SKM-1 (cell line): ENCODE measurements around the gene OR2S2.
A peak's percentile ranks its signal among the peaks of the same experiment; 100 is the strongest.
"Not testable (repeated sequence)": the region's sequence is repeated elsewhere in the genome, so short reads cannot be mapped to it uniquely, and the experiment has no call there.

ENCODE experiments used
- DNase-seq: peaks from one replicate; lab custom pipeline; 2025; ENCODE audit not compliant: unreplicated experiment; lab: John Stamatoyannopoulos, UW

The OR2S2 gene

DNA sequence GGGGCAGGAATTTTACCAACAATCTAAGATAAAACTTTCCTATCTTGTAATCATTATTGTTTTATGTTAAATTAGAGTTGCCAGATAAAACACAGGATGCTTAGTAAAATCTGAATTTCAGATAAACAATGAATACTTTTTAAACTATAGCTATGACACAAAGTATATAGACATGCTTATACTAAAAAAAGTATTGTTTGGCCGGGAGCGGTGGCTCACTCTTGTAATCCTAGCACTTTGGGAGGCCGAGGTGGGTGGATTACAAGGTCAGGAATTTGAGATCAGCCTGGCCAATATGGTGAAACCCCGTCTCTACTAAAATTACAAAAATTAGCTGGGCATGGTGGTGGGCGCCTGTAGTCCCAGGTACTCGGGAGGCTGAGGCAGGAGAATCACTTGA, 23.9 kb downstream of the OR2S2 start:
- DNase-seq, result not testable (repeated sequence)

DNA sequence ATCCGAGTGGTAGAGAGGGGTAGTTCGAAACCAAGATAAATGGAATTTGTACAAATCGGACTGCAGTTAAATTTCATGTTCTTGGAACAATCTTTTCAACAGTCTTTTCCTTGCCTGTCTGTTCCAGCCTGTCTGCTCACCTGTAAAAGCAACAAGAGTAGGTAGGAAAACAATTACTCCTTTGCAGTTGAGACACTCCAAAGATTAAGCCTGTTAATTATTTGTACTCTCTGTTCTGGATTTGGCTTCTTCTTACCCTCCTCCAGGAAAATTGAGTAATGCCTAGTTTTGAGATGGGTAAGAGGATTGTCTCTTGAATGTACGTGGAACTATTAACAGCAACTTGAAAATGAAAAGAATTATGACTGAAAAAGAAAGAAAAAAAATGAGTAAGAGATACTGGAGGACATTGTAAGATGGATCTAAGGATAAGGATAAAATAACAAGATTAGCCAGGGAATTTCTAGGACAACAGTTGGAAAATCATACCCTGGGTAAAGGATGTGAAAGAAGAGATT, 24.3 kb downstream of the OR2S2 start:
- no peak for DNase-seq

DNA sequence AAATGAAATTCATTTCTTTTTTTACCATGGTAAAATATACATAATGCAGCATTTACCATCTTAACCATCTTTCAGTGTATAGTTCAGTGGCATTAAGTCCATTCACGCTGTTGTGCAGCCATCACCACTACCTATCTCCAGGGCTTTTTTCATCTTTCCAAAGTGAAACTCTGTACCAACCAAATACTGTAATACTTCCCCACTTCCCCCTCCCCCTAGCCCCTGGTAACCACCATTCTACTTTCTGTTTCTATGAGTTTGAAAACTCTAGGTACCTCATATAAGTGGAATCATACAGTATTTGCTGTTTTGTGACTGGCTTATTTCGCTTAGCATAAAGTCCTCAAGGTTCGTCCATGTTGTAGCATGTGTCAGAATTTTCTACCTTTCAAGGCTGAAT, 25.2 kb downstream of the OR2S2 start:
- DNase-seq, result no peak

DNA sequence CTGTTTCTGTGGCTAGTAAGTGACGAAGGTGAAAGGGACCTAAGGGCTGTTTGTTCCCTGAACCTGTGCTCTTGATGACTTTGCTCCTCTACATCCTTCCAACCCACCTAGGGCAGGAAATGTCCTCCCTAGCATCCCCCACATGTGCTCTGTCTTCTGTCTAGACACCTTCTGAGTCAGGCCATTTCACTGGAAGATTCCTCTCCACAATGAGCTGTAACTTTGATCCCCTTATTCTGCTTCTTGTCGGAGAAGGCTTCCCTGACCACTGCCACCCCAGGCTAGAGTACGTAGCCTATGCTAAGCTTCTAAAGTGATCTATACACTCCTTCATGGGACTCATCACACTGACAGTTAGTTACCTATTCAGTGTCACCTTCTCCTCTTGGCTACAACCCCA, 27.0 kb downstream of the OR2S2 start:
- DNase-seq, result no peak

DNA sequence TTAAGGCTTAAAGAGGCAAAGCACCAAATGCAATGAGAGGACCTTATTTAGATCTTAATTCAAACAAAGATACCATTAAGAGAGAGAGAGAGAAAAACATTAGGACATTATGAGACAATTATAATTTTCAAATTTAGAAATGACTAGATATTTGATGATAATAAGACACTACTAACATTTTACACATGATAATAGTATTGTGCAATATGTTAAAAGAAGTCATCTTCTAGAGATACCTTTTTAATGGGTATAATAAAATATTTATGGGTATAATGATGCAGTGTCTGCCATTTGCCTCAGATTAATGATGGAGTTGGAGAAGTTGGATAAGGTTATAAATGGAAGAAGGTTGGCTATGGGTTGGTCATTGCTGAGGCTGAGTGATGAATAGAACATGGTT, 27.4 kb downstream of the OR2S2 start:
- DNase-seq, result no peak

DNA sequence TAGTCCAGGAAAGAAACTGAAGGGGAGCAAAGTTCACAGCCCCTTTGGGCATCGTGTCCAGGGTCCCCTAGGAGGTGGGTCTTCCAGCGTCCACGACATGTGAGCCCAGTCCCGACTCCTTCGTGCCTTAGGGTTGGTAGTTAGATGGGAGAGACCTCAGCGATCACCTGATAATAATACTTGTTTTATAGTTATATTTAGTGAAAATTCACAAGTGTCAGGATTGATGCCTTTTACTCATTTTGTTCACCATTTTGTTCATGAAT, 28.6 kb downstream of the OR2S2 start:
- no peak for DNase-seq

DNA sequence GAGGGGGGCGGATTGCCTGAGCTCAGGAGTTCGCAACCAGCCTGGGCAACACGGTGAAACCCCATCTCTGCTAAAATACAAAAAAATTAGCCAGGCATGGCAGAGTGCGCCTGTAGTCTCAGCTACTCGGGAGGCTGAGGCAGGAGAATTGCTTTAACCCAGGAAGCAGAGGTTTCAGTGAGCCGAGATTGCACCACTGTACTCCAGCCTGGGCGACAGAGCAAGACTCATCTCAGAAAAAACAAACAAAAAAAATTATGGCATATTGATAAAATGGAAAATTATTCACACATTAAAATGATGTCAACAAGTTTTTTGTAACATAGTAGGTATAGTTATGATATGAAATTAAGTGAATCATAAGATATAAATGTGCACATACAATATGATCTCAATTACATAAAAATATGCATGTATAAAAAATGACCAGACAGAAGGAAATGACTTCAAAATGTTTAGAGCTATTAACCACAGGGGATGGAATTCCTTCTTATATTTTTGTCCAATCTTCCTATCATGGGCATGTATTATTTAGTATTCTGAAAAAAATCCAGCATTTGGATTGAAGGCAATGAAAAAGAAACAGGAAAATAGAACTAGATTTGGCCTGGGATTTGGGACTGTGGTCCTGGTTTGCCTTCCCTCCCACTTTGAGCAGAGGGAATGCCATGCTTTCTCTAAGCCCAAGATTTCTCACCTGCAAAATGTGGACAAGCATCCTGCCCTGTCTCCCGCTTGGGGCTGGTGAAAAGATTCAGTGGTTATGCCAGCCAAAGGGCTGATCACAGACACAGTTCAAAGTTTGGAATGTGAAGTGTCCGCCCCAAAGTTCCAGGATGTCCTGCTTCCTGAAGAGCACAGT, 29.1 kb downstream of the OR2S2 start:
- DNase-seq, result no peak

DNA sequence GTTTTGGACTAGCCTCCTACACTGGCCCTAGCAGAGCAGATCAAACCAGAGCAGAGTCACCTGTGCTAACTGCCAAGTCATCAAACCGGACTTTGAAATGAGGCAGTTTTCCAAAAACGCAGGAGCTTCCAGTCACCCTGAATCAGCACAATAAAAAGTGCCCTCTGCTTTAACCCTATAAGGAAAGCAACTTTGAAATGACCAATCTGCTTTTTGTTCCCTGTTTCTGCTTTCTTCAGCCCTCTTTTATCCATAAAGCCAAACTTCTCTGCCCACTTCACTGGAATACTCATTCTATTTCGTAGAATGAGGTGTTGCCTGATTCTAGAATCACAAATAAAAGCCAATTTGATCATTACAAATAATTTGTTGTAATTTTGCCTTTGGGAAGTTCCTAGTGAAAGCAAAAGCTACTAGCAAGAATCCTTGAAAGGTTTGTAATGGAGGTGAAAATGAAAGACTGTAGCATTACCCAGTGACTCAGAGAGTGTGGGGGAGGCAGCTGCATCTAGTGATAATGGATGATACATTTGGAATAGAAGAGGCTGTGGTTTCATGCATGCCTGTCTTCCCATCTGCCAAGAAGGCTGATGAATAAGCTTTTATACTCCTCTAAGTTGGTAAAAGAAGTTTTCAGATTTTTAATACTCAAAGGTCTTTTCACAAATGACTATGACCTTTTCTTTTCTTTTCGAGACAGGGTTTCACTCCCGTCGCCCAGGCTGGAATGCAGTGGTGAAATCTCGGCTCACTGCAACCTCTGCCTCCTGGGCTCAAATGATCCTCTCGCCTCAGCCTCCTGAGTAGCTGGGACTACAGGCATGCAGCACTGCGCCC, 33.8 kb downstream of the OR2S2 start:
- DNase-seq, result no peak

DNA sequence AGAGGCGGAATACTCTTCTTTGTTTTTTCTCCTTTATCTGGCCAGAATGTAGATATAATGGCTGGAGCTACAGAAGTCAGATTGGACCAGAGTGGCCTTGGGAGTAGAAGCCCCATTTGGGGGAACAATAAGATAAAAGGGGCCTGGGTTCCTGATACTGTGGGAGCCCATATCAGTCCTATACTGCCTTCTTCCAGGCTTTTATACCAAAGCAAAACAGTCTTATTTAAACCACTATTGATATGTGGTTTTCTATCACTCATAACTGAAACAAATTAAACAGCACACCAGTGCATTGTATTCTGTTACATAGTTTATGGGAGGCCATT, 34.4 kb downstream of the OR2S2 start:
- no peak for DNase-seq

DNA sequence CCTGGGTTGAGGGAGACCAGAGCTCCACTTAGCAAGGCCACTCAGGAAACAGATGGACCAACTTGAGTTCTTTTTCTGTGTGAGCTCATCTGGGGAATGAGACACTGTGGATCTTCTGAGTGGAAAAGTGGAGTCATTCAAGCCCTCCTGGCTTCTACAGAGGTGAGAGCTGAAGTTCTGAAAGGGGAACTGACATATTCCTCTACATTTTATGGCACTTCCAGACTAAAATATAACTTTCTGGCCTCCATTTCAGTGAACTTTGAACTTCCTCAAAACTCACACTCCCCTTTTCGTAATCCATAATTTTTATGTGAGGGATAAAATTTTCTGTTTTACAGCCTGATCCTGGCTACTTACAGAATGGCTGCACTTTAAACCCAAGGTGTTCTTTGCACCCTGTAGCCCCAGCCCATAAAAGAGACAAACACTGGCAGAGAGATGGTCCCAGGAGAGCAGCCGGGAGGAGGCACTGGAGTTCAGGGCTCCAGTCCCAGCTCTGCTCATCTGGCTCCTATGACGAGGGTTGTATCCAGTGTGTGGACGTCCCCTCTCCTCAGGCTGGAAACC, 37.8 kb downstream of the OR2S2 start:
- no peak for DNase-seq

DNA sequence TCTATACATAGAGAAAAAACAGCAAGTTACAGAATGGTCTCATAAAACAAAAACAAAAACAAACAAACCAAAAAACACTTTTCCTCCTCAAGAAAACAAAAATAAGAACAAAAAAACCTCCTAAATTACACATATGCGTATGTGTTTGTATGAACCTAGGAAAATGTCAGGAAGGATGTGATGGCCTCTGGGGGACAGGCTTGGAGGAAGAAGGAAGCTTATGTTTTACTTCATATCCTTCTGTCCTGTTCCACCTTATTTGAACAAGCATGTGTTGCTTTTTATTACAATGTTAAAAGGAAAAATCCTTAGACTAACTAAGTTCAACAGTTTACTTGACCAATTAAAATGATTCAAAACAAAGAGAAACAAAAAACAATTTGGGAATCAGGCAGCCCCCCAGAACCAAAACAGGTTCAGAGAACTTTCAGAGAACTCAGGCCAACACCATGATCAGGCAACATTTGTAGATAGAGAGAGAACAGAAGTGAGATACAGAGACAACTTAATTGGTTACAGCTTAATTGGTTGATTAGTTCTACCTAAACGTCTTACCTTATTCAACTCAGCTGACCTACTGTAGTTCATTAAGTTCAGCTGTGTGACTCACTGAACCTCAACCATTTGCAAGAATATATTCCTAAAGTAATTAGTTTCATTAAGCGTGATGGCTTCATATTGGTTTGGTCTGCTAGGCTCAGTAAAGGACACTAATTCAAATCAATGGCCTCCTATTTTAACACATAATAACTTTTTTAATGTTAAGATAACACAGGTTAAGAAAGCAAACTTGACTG, 38.5 kb downstream of the OR2S2 start:
- no peak for DNase-seq

DNA sequence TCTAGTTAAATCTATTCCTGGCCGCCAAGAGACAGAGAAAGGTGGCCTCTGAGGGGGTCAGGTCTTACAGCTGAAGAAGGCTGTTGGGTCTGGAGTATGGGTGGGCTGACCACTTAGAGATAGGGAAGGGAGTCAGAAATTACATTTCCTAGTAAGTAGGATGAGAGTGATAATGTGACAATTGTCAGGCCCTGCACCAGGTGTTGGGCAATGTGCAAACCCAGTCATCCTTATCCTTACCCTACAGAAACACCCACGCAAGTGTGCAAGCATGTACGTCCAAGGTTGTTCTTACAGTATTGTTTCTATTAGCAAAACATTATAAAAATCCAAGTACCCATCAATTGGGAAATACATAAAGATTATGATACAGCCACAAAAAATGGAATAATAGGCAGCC, 39.2 kb downstream of the OR2S2 start:
- DNase-seq, result no peak

DNA sequence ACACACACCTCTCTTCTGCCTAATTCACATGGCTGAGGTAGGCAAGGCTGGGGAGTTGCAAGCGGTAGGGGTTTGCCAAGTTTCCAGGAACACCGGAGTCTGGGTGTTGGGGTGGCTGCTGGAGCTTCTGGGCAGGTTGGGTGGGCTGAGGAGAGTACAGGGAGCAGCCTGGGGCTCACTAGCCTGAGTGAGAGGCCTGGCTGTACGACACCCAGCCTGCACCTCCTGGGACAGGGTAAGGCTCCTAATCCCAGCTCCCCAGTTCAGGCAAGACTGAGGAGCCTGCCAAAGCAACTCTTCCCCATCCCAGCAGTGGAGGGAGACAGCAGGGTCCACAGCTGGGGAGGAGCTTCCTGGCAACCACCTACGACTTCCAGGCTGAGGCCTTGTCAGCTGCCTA, 40.7 kb downstream of the OR2S2 start:
- DNase-seq, result no peak

DNA sequence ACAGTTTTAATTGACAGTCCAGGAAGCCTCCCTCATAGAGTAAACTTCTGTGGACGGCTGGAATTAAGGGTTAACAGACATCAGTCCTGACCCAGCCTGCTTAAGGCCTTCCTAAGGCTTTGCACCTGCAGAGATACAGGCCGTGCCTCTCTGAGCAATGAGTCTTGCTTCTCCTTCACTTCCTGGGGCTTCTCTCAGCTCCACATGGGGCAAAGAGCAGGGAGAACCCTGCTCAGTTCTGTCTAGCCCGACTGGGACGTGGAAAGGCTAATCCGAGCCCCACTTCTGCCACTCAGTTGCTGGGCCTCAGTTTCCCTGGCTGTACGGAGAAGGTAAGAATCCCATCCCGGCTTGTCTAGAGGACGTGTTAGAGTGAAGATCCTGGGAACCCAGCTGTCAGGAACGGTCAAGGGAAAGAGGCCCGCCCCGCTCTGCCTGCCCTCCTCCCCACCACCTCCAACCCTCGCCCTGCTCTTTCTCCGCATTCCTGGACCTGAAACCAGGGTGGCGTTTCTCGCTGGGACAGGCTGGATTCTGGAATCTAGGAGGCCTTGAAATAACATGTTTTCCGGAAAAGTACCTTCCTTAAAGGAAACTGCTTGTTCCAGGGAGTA, 42.2 kb downstream of the OR2S2 start:
- DNase-seq, result no peak

DNA sequence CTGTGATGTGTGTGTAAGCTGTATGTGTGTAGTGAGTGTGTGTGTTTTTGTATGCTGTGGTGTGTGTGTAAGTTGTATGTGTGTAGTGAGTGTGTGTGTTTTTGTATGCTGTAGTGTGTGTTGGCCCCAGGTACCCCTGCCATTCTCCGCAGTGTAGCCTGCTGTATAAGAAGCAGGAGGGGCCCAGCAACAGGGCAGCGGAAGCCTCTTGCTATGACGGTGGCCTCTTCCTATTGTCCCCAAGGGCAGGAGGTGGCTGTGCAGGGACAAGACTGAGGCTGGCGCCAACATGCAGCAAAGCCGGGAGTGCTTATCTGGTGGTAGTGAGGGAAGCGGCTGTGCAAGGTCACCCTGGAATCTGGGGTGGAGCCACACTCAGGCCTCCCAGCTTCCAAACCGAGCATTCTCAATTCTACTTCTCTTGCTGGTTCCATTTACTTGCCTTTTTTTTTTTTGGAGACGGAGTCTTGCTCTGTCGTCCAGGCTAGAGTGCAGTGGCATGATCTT, 43.6 kb downstream of the OR2S2 start:
- DNase-seq, result no peak

DNA sequence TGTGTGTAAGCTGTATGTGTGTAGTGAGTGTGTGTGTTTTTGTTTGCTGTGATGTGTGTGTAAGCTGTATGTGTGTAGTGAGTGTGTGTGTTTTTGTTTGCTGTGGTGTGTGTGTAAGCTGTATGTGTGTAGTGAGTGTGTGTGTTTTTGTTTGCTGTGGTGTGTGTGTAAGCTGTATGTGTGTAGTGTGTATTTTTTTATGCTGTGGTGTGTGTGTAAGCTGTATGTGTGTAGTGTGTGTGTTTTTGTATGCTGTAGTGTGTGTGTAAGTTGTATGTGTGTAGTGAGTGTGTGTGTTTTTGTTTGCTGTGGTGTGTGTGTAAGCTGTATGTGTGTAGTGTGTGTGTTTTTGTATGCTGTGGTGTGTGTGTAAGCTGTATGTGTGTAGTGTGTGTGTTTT, 44.5 kb downstream of the OR2S2 start:
- DNase-seq, result not testable (repeated sequence)

DNA sequence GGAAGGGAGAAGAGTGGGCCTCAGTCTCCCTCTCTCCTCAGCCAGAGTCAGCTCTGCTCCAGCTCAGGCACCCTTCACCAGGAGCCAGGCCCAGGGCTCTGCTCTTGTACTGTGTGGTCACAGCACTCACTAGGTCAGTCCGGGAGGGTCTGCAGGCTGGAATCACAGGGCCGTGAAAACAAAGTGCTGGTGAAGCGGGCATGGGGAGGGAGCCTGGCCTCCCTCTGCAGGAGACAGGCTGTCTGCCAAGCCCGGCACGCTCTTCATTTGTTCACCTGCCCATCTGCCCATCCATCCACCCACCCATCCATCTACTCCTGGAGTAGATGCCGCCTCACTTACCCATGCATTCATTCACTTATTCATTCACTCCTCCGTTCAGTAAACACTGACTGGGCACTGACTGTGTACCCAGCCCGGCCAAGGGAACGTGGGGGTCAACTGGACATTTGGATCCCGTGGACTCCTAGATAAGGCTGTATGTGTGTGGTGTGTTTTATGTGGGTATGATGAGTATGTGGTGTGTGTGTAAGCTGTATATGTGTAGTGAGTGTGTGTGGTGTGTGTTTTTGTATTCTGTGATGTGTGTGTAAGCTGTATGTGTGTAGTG, 45.1 kb downstream of the OR2S2 start:
- DNase-seq, result no peak

DNA sequence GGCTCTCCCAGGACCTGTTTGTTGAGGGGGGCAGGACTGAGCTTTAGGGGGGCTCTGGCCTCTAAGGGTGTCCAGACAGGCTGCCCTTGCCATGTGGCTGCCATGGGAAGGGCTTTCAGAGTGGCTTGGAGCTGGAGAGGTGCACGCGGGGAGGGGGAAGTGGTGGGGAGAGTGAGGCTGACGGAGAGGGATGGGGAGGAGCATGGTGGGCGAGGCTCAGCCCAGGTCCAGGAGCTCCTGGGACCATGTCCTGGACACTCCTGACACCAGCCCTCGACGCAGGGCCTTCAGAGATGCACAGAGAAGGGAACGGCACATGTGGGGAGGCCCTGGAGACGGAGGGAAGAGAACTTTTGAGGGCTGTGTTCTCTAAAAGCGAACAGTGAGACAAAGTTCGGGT, 46.3 kb downstream of the OR2S2 start:
- DNase-seq, result no peak

DNA sequence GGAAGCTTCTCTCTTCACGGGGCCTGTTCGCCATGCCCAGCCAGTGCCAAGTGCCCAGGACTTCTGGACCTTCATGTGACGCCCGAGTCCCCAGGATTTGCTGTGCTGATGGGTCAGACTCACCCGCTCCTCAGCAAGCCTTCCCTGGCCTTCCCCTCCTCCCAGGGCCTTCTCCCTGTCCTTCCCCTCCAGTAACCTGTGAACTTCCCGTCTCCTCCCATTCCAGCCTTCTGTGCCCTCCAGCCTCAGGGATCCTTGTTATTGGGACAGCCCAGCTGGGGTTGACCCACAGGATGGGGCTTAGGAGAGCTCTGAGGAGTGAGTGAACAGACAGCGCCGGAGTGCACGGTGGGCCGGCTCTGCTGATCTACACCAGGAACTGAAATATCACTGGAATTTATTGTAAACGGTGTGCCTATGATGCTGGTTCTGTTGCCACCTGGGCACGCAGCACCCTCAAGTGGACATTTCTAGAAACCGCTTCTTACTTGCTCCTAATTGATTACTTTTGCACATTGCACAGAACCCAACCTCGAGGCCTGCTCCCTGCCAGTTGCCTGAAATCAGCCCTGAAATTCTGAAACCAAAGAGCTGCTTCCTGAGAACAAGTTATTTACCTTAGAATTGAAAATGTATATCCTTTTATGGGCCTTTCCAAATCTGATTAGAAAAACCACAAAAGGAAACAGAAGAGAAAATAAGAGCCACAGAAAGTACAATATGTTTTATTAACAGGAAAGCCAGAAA, 47.2 kb downstream of the OR2S2 start:
- DNase-seq, result peak; percentile 8
